GM19099 (cell line): ENCODE data around the gene NELFA.

Experiments
- POLR2A ChIP-seq: IDR thresholded peaks from 3 replicates; pipeline ENCODE4 v1.6.1; 2011; ENCODE audit warnings: low read depth; ENCODE audit not compliant: insufficient read length; ENCODE audit errors: extremely low read depth

NELFA gene

DNA sequence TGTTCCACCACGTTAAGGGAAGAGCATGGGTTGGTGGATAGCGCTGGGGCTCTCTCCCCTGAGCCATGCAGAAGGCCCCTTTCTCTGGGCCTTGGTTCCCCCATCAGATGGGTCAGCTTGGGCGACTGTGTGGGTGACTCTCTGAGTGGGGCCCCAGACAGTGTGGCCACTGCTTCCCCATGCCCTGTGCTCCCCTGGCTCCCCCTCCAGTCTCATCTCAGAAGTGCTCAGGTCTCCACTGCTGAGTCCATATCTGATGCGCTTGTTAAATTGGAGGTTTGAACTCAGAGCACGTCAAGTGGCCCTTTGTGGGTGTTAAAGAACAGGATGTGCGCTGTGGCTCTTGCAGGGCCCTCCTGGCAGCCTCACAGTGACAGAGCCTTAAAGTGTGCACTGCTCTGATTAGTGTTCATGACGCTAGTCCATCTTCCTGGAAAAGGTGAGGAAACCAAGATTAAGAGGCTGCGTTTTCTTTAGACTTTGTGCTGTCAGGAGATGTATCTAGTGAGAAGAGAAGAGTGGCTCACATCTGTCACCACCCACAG lies 59.8 kb downstream of the NELFA start:
- TF ChIP-seq POLR2A: no peak

DNA sequence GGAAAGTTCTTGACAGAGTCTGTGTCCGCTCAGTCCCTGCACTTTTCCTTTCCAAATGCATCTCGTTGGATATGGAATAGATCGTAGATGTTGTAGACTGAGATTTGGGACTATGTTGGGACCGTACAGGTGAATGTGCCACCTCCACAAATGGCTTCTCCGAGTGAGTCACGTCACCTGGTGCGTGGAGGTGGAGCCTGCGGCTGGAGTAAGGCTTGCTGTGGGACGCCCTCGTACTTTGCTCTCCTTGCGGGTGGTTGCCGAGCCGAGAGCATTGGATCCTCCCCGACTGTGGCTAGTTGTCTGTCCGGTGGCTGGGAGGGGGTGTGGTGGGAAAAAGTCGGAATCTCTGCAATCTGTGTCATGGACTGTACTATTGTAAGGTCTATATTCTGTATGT lies 60.5 kb downstream of the NELFA start:
- no peak for TF ChIP-seq POLR2A

DNA sequence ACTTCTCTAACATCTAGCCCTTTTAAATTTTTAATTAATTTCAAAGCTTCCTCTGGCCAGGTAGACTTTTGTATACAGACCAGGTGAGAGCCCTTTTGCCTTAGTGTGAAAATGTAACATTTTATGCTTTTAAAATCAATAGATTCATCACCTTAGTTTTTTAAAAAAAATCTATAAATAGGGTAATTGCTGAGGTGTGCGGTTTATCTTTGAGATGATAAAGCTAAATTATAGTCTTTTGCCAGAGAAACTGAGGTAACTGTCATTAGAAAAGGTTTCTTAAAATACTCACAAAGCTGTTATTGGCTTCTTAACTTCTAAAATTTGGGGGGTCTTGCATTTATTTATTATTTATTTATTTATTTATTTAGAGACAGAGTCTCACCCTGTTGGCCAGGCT lies 62.9 kb downstream of the NELFA start:
- TF ChIP-seq POLR2A: no peak

DNA sequence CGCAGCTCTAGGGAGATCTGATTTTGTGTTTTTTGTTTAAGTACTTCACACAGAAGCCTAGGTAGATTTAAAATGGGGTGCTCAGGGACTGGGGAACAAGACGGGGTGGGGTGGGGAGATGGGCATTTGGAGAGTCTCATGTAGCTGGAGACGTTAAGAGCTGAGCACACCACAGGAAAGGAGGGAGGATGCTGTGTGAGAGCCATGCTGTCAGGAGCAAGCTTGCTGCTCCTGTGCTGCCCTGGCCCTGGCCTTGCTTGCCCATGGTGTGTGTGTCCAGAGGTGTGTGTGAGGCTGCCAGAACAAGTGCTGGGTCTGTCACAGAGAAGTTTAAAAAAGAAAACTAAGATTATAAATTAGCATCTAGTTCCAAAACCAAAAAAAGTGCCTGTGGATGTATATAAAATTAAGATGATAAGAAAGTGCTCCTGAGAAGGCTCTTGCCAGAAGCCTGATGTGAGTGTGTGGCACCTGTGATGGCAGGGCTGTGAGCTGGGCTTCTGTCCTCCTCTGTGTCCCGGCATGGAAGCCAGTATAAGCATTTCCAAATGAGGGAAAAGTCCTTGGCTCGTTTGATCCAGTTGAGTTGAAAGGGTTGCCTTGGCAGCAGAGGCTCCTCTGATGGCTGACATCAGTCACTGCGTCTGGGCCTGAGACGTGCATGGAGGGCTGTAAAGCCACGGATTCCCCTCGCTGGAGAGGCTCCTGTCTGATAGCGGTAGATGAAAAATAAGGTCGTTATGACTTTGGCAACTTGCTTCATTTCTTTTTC lies 63.5 kb downstream of the NELFA start:
- no peak for TF ChIP-seq POLR2A

DNA sequence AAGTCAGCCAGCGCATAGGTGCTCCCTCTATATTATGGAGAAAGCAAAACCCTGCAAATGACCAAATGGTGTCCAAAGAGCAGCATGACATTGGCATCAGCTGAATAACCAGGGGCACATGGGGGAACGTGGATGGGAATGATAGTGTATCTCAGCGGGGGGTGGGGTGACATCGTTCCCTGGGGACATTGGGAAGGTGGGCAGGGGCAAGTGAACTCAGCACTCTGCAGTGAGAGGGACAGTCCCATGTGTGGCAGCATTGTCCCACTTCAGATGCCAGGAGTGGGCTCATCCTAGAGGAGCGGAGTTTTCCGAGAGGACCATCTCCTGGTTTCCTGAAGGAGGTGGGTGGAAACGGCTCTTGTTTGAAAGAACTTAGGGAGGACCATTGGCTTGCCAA lies 64.8 kb downstream of the NELFA start:
- TF ChIP-seq POLR2A: no peak

DNA sequence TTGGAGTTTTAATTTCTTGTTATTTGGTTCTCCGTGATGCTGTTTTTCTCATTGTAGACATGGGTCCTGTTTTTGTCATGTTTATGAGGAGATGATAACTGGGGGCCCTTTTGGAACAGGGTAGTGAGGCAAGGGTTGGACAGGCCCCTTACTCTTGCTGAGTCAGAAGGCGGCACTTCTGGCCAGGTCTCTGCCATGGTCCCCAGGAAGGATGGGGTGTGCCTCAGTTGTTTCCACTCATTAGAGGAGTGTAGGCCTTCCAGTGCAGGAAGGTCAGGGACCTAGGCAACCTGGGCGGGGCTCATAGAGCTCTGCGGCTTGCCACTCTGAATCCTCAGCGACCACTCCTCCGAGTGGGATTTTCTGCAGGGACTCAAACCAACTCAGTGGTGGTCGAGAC lies 68.2 kb downstream of the NELFA start:
- no peak for TF ChIP-seq POLR2A

DNA sequence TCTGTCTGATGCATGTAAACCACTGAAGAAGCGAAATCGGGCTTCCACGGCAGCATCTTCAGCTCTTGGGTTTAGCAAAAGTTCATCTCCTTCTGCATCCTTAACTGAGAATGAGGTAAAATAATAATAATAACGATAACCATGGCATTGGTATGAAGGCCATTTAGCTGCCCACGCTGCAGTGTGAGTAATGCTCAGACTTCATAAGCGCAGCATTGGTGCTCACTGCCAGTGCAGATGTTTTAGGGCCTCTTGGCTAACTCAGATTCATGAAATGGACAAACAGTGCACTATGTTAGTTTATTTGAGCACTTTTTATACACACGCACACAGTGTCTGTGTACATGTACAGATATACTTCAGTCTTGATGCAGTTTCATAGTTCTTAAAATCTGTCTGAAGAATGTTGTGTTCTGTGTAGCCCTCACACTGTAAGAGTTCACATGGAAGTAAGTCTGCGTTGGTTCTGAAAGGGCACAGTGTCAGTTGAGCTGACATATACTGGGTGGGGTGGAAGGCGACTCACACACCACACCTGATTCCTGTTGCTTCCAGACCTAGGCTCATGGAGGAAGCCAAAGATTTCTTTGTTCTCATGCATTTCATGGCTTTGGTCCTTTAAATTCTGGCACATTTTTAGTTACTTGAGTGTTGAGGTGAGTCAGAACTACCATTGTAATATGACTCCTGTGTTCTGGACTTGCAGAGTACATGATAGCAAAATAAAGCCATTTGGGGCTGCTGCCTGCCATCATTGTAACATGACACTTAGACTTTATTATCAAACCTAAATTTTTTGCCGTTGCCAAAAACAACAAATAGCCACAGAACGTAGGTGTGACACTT lies 68.9 kb downstream of the NELFA start:
- TF ChIP-seq POLR2A: no peak

DNA sequence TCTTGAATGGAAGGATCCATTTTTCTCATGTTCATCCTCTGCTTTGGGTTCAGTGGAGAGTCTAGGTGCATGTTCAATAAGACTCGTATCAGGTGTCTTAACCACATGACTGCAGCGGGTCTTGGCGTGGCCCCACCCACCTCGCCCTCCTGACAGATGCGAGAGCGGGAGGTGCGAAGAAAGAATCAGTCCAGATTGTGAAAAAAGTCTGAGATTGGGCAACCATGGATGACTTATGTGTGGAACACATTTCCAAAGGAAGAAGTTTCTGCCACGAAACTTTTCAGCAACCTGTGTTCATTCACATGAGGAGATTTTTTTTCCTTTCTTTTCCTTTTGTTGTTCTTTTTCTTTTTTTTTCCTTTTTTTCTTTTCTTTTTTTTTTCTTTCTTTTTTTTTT lies 70.7 kb downstream of the NELFA start:
- no peak for TF ChIP-seq POLR2A

DNA sequence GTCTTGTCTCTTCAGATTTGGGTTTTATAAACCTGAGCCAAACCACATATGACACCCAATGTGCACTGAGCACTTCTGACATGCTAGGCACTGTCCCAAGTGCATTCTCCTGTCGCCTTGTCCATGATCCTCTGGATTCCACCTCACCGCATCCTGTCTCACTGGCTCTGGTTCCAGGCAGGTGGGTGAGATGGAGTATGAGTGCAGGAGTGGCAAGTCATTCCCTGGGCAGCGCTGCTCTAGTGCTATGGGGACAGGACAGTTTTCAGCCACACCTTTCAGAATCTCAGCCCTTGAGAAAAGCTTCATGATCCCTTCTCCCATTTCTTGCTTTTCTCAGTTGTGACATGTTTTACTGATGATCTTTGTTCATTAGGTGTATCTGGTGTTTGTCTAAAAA lies 71.2 kb downstream of the NELFA start:
- no peak for TF ChIP-seq POLR2A

DNA sequence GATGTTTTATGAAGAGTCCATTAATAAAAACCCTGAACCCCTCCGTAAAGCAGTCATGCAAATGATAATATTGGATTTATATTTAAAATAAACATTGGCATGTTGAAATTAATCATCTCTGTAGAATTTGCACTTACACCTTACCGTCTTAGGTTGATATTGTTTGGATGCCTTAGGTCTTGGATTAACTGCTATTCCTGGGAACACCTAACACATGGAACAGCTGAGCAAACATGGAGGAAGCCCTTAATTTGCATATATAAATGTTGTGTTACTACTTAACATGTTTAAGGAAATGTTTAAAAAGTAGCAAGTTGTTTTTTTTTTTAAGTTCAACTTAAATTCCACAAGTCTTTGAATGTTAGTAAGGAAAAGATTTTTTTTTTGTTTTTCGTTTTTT lies 75.1 kb downstream of the NELFA start:
- no peak for TF ChIP-seq POLR2A

DNA sequence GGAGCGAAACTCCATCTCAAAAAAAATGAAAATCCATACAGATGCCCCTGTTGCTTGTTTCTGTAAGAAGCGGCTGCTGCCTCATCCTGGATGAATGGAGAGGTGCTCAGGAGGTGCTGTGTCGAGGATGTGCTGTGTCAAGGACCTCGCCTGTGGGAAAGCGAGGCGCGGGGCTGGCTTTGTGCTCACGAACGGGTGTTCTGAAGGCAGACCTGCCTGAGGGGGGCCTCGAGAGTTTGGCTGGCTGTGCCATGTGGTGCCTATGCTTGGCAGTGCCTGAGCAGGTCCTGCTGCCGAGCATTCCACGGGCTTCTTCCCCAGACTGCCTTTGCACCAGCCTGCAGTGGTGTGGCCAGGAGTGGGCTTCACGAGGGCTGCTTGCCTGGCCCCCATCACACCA lies 76.0 kb downstream of the NELFA start:
- no peak for TF ChIP-seq POLR2A
